Urinary bladder (tissue), 4 donors: ENCODE measurements around the gene KDM5B. TPM values are rescaled to one million over a fixed set of nuclear protein-coding genes. Genes with fewer than 3 reads are reported as not detected.

ENCODE experiments used
- DNase-seq: peaks from one replicate; pipeline ENCODE4 v3.0.0-alpha.2; 2015; ENCODE audit errors: extremely low spot score
- H3K27ac ChIP-seq: one replicate; pipeline ENCODE4 v1.5.1; 2013; ENCODE audit warnings: low read depth, mild to moderate bottlenecking, moderate library complexity
- H3K36me3 ChIP-seq: one replicate; pipeline ENCODE4 v1.6.1; 2013; ENCODE audit warnings: mild to moderate bottlenecking, moderate library complexity; ENCODE audit not compliant: insufficient read depth
- H3K4me1 ChIP-seq: one replicate; pipeline ENCODE4 v1.6.1; 2013; ENCODE audit warnings: mild to moderate bottlenecking, moderate library complexity; ENCODE audit not compliant: insufficient read depth
- H3K4me3 ChIP-seq: one replicate; pipeline ENCODE4 v1.5.1; 2013; ENCODE audit warnings: low read depth, low read length
- WGBS: extraction: QIAGEN DNeasy Blood & Tissue Kit; methylation state at CpG from one replicate; pipeline ENCODE4 v1.1.7; 2013; 5-methylcytosine and 5-hydroxymethylcytosine counted together
- polyA plus RNA-seq: library from polyadenylated mRNA; stranded (reverse); fragments of 200-250 nt; gene quantifications from one replicate; pipeline ENCODE4 v1.2.3, GENCODE V29; 2013
- total RNA-seq: library from RNA; depleted of rRNA; stranded (reverse); fragments of >200 nt; gene quantifications from one replicate; pipeline ENCODE4 v1.2.3, GENCODE V29; 2014
- donor health status: healthy with polysubstance abuse.
- donor health status: healthy.

KDM5B gene
- total RNA-seq, result 189 TPM
- polyA plus RNA-seq, result 16.8 TPM

DNA sequence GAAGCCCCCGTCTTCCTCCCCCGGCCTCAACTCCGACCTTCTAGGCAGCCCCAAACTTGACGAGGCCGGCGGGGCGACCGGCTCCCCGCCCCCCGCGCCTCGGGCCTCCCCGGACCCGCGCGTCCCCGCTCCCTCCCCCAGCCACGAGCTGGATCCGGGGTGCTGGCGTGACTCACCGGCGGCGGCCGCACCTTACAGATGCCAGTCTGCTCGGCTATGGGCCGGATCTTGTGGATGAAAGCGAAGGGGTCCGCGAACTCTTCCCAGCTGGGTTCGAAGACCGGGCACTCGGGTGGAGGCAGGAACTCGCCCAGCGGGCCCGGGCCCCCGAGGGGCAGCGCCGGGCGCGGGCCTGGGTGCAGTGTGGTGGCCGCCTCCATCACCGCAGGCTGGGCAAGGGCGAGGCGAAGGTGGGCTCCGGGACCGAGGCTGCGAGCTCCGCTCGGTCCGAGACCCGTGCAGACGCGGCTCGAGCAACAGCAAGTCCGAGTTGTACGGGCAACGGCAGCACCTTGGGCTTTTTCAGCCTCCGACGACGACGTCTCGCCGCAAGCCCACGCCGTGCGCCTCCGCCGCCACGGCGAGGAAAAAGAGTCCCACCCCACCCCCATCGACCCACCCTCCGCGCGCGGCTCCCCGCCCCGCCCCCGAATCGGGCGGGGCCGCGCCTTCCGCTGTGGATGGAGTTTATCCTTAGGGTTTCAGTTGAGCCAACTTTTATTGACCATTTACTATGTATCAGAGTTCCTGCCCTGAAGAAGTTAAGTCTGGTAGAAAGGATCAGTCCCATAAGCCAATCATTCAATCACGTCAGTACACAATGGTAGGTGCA is at the start of gene KDM5B:
TSS of gene KDM5B (minus strand) at position 496 of the 832 bp plus-strand sequence. CDS start at position 380, 116 bp downstream.
- DNase-seq, result no peak
- H3K4me1 ChIP-seq, result no peaks in the 10 kb centered on the region
- WGBS, result under 1% methylated on average over 84 of the region's 84 CpGs

DNA sequence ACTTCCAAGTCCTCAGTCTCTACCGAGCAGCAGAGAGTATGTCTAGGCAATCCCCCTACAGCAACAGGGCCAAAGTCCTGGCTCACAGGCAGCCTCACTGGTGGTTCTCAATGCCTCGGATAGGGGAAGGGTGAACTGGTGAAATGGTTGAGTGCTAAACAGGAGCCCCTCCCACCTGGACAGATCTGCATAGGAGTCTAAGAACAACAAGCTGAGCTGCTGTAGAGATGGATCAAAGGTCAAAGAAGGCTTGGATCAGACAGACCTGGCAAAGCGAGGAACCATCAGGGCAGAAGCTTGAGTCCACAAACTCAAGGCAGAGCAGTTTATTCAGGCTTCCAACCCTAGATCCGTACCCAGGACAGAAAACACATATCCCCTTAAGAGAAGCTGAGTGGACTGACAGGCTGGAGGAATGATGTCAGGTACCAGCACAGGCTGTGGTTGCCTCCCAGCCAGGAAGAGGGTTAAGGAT is 49.0 kb upstream of the KDM5B start:
- Histone ChIP-seq H3K4me3 (no peak overlapping the region), H3K27ac (no peak overlapping the region), H3K36me3 (no peaks in the 10 kb centered on the region), H3K4me1 (no peaks in the 10 kb centered on the region)
- 67% methylated on average over 4 of the region's 4 CpGs for WGBS
- no peak for DNase-seq

More for the DNA sequence above, at the start of gene KDM5B:
- Histone ChIP-seq H3K27ac (peak within 1 kb of the TSS; percentile 84), H3K4me3 (peak within 1 kb of the TSS; percentile 96), H3K36me3 (no peaks in the 10 kb centered on the region)

GRCh38 chr1:202856014-202856413 is 47.8 kb upstream of the KDM5B start:
- no peaks in the 10 kb centered on the region for H3K36me3 ChIP-seq
- no peaks in the 10 kb centered on the region for H3K4me1 ChIP-seq
- WGBS, result 86% methylated on average over 2 of the region's 2 CpGs
- H3K27ac ChIP-seq, result no peak overlapping the region
- DNase-seq, result no peak
- H3K4me3 ChIP-seq, result no peak overlapping the region

- Histone ChIP-seq H3K36me3 (no peaks in the 10 kb centered on the region), H3K27ac (no peak overlapping the region), H3K4me3 (no peak overlapping the region), H3K4me1 (no peaks in the 10 kb centered on the region)
- DNase-seq, result no peak
- 93% methylated on average over 8 of the region's 8 CpGs for WGBS
These were observed 46.6 kb upstream of the KDM5B start for GRCh38 chr1:202854787-202855186.

GRCh38 chr1:202852163-202852904 is 44.1 kb upstream of the KDM5B start:
- no peaks in the 10 kb centered on the region for H3K36me3 ChIP-seq
- no peak for DNase-seq
- no peak overlapping the region for H3K27ac ChIP-seq
- H3K4me3 ChIP-seq, result no peak overlapping the region
- no peaks in the 10 kb centered on the region for H3K4me1 ChIP-seq
- WGBS, result 68% methylated on average over 15 of the region's 15 CpGs

GRCh38 chr1:202850593-202851362 is 42.6 kb upstream of the KDM5B start:
- no peak for DNase-seq
- Histone ChIP-seq H3K36me3 (no peaks in the 10 kb centered on the region), H3K4me3 (no peak overlapping the region), H3K4me1 (no peaks in the 10 kb centered on the region), H3K27ac (no peak overlapping the region)
- WGBS, result 85% methylated on average over 7 of the region's 7 CpGs

- H3K36me3 ChIP-seq, result no peaks in the 10 kb centered on the region
- 51% methylated on average over 2 of the region's 2 CpGs for WGBS
- H3K27ac ChIP-seq, result no peak overlapping the region
- H3K4me3 ChIP-seq, result no peak overlapping the region
- H3K4me1 ChIP-seq, result no peaks in the 10 kb centered on the region
- DNase-seq, result no peak
These were observed 39.9 kb upstream of the KDM5B start for GRCh38 chr1:202848191-202848542.

- DNase-seq, result no peak
- 52% methylated on average over 6 of the region's 6 CpGs for WGBS
- Histone ChIP-seq H3K4me3 (no peak overlapping the region), H3K4me1 (no peaks in the 10 kb centered on the region), H3K27ac (no peak overlapping the region), H3K36me3 (no peaks in the 10 kb centered on the region)
These were observed 36.7 kb upstream of the KDM5B start for GRCh38 chr1:202844935-202845334.

DNA sequence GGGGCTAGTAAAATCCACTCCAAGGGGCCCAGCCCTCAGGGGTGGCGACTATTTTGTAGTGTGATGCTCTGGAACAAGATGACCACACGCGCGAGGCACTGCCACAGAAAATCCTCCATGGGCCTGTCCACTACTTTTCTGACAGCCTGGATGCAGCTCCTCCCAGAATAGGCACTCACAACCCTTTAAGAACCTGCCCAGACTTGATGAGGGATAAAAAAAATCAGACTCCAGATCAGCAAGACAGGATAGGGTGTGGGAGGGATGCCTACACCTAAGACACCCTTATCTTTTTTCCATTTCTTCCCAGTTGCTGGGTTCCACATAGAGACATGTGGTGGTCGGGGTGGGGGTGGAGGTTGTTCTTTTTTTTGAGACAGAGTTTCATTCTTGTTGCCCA is 36.0 kb upstream of the KDM5B start:
- H3K27ac ChIP-seq, result no peak overlapping the region
- H3K4me1 ChIP-seq, result no peaks in the 10 kb centered on the region
- no peak overlapping the region for H3K4me3 ChIP-seq
- no peaks in the 10 kb centered on the region for H3K36me3 ChIP-seq
- 82% methylated on average over 5 of the region's 5 CpGs for WGBS
- no peak for DNase-seq

- DNase-seq, result no peak
- H3K27ac ChIP-seq, result no peak overlapping the region
- H3K4me1 ChIP-seq, result no peaks in the 10 kb centered on the region
- WGBS, result 75% methylated on average over 11 of the region's 11 CpGs
- H3K36me3 ChIP-seq, result no peaks in the 10 kb centered on the region
- H3K4me3 ChIP-seq, result no peak overlapping the region
These were observed 34.9 kb upstream of the KDM5B start for GRCh38 chr1:202843081-202843480.

DNA sequence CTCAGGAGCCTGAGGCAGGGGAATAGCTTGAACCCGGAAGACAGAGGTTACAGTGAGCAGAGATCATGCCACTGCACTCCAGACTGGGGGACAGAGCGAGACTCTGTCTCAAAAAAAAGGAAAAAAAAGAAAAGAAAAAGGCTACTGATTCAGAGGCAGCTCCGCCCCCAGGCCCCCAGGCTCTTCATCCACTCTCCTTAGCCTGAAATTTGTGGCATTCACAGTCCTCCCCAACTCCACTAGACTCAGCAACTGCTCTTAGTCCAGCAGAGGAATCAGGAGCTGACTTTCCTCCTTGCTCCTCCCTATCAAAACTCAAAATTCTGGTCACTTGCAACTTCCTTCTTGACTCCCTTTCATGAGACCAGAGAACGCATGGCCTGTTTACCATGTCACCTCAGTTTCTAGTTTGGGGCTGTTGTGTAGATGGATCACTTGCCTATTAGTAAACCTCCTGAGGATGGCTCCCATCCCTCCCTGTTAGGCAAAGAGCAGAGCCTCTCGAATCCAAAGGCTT is 29.6 kb upstream of the KDM5B start:
- Histone ChIP-seq H3K36me3 (no peaks in the 10 kb centered on the region), H3K4me1 (no peaks in the 10 kb centered on the region), H3K27ac (no peak overlapping the region), H3K4me3 (no peak overlapping the region)
- DNase-seq, result no peak
- WGBS, result 82% methylated on average over 5 of the region's 5 CpGs

DNA sequence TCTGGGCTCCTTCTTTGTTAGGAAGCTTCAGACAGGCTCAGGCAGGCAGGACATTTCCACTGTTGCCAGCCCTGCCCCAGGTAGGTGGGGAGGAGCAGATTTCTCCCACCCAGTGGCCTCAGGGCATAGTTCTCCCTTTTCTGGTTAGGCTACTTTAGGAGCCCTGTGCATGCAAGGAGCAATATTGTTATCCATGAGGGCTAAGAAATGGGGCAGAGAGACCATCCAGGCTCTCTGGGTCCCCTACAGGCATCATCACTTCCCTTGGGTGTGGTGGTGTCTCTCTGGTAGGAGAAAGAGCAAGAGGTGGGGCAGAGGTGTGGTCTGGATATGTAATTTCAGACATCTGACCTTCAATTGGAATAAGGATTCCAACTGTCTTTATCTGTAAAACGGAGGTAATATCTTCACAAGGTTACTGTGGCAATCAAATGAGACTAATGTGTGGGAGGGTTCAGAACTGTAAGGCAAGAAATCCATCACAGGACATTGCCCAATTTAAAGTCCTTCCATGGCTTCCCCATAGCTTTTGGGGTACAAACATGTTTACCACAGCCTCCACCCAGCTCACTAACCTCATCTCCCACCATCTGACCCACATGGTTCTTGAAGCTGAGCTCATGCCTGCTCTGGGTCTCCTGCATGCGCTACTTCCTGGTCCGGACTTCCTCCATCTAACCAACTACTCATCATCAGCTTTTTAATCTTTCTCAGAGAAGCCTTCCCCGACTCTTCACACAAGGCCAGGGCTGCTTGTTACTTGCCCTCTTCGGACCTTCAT is 28.6 kb upstream of the KDM5B start:
- WGBS, result 76% methylated on average over 5 of the region's 5 CpGs
- no peak overlapping the region for H3K27ac ChIP-seq

More for the DNA sequence above, 28.6 kb upstream of the KDM5B start:
- Histone ChIP-seq H3K36me3 (no peaks in the 10 kb centered on the region), H3K4me3 (no peak overlapping the region), H3K4me1 (no peaks in the 10 kb centered on the region)
- DNase-seq, result peak; percentile 32
